Left ventricle myocardium inferior (tissue), 1 donor: ENCODE results near the gene ENPP5. TPM values are rescaled to one million over a fixed set of nuclear protein-coding genes. Genes with fewer than 3 reads are reported as not detected.
"Not testable (repeated sequence)": the region's sequence is repeated elsewhere in the genome, so short reads cannot be mapped to it uniquely, and the experiment has no call there.

Experiments
- DNase-seq: peaks from one replicate; pipeline ENCODE4 v3.0.0-alpha.2; 2020
- H3K27ac ChIP-seq: fragments of 200-600 bp; replicated peaks from 2 replicates; pipeline ENCODE4 v1.8.0; 2021
- H3K27me3 ChIP-seq: fragments of 200-600 bp; 2 replicates; pipeline ENCODE4 v1.8.0; 2021; ENCODE audit warnings: low read depth
- H3K36me3 ChIP-seq: fragments of 200-600 bp; 2 replicates; pipeline ENCODE4 v1.8.0; 2021
- H3K4me1 ChIP-seq: fragments of 200-600 bp; 2 replicates; pipeline ENCODE4 v1.8.0; 2021
- H3K4me3 ChIP-seq: fragments of 200-600 bp; 2 replicates; pipeline ENCODE4 v1.8.0; 2021; ENCODE audit warnings: mild to moderate bottlenecking, moderate library complexity
- H3K9me3 ChIP-seq: fragments of 200-600 bp; replicated peaks from 2 replicates; pipeline ENCODE4 v1.8.0; 2021
- intact Hi-C: fragments of 100-400 bp; cut with micrococcal nuclease; formaldehyde crosslinking; loops from one replicate; pipeline ENCODE4 v1.11.0; 2022
- total RNA-seq: library from RNA; stranded (reverse); fragmentation: NEBNext Ultra II Directional; extraction: Animal tissue kit (Norgen Biotek cat#: 25700); gene quantifications from one replicate; pipeline ENCODE4 v1.2.1, GENCODE V29; 2021
- TF ChIP-seq, protein P1 (sequence below): fragments of 200-600 bp; IDR thresholded peaks from 2 replicates; pipeline ENCODE4 v1.8.0; 2021; ENCODE audit warnings: antibody characterized with exemption, mild to moderate bottlenecking, borderline replicate concordance
- donor health status: DM: no; HTN: yes; CAD: no; lungs with severe emphysema.

ENPP5 gene
- total RNA-seq, 1 donor from 2014 or later: 3.0 TPM

GRCh38 chr6:46130666-46131065 is 40.1 kb downstream of the ENPP5 start:
- Histone ChIP-seq H3K36me3 (no peaks in the 10 kb centered on the region), H3K27ac (peak overlapping the region; percentile 85), H3K4me1 (peaks cover 57% of the 10 kb centered on the region), H3K27me3 (no peaks in the 10 kb centered on the region), H3K9me3 (no peaks in the 10 kb centered on the region), H3K4me3 (peak overlapping the region; percentile 79)
- intact Hi-C loops: no loop called here
- DNase-seq: no peak
- TF ChIP-seq, protein P1, sequence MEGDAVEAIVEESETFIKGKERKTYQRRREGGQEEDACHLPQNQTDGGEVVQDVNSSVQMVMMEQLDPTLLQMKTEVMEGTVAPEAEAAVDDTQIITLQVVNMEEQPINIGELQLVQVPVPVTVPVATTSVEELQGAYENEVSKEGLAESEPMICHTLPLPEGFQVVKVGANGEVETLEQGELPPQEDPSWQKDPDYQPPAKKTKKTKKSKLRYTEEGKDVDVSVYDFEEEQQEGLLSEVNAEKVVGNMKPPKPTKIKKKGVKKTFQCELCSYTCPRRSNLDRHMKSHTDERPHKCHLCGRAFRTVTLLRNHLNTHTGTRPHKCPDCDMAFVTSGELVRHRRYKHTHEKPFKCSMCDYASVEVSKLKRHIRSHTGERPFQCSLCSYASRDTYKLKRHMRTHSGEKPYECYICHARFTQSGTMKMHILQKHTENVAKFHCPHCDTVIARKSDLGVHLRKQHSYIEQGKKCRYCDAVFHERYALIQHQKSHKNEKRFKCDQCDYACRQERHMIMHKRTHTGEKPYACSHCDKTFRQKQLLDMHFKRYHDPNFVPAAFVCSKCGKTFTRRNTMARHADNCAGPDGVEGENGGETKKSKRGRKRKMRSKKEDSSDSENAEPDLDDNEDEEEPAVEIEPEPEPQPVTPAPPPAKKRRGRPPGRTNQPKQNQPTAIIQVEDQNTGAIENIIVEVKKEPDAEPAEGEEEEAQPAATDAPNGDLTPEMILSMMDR: no peak

GRCh38 chr6:46129629-46130511 is 40.9 kb downstream of the ENPP5 start, which contains the start of gene ENPP4:
Gene ENPP4, plus strand, starts transcription at chr6:46129989. Its CDS starts 9,595 bp downstream, at chr6:46139584.
- Histone ChIP-seq H3K27ac (peak within 1 kb of the TSS; percentile 85), H3K4me1 (peaks cover 57% of the 10 kb centered on the region), H3K27me3 (no peaks in the 10 kb centered on the region), H3K9me3 (no peaks in the 10 kb centered on the region), H3K4me3 (peak within 1 kb of the TSS; percentile 79), H3K36me3 (no peaks in the 10 kb centered on the region)
- TF ChIP-seq, protein P1: peak; percentile 13
- intact Hi-C loops: no loop called here
- peak; percentile 81 for DNase-seq

- Histone ChIP-seq H3K36me3 (no peaks in the 10 kb centered on the region), H3K27me3 (no peaks in the 10 kb centered on the region), H3K4me1 (peaks cover 53% of the 10 kb centered on the region), H3K27ac (peak overlapping the region; percentile 85), H3K4me3 (peak overlapping the region; percentile 79), H3K9me3 (no peaks in the 10 kb centered on the region)
- TF ChIP-seq, protein P1: no peak
- intact Hi-C loops: no loop called here
- no peak for DNase-seq
Measured at GRCh38 chr6:46129291-46129628, 41.5 kb downstream of the ENPP5 start.

GRCh38 chr6:46128476-46128875 is 42.3 kb downstream of the ENPP5 start:
- Histone ChIP-seq H3K4me1 (peaks cover 45% of the 10 kb centered on the region), H3K9me3 (no peaks in the 10 kb centered on the region), H3K27me3 (no peaks in the 10 kb centered on the region), H3K27ac (no peak overlapping the region), H3K36me3 (no peaks in the 10 kb centered on the region), H3K4me3 (peak overlapping the region; percentile 79)
- TF ChIP-seq, protein P1: no peak
- DNase-seq: no peak
- intact Hi-C loops: no loop called here

DNA sequence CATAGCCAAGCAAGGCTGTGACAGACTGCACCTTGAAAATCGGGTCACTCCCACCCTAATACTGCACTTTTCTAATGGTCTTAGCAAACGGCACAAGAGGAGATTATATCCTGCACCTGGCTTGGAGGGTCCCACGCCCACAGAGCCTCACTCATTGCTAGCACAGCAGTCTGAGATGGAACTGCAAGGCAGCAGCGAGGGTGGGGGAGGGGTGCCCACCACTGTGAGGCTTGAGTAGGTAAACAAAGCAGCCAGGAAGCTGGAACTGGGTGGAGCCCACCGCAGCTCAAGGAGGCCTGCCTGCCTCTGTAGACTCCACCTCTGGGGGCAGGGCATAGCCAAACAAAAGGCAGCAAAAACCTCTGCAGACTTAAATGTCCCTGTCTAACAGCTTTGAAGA is 51.1 kb downstream of the ENPP5 start:
- DNase-seq: peak; percentile 13
- H3K27me3 ChIP-seq, H3K4me3 ChIP-seq, H3K9me3 ChIP-seq, H3K4me1 ChIP-seq, H3K27ac ChIP-seq, H3K36me3 ChIP-seq, intact Hi-C loops: not testable (repeated sequence)

- Histone ChIP-seq H3K27me3 (no peaks in the 10 kb centered on the region), H3K4me1 (no peaks in the 10 kb centered on the region), H3K9me3 (no peaks in the 10 kb centered on the region), H3K27ac (no peak overlapping the region), H3K36me3 (no peaks in the 10 kb centered on the region), H3K4me3 (no peak overlapping the region)
- intact Hi-C loops: no loop called here
- DNase-seq: no peak
- TF ChIP-seq, protein P1: no peak
Measured at GRCh38 chr6:46118836-46119235, 51.9 kb downstream of the ENPP5 start.
